ENCODE data around the gene C4BPB. TPM values are rescaled to one million over a fixed set of nuclear protein-coding genes. Genes with fewer than 3 reads are reported as not detected.

C4BPB gene
- polyA plus RNA-seq, 1 experiment = not detected

DNA sequence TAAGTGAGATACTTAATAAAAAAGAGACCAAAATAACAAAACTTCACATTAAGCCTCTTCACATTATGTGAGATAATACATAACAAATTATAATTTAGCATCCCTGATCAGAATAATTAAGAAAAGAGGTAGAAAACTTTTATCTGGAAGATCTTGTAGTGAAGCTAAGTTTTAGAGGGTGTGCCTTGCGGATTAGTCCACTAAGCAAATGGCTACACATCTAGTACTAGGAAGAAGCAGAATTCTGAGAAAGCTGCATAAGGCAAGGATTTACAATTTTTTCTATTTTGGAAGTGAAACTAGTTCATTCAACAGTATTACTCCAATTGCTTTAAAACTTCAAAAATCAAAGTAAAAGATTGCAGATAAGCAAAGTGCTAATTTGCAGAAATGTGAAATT, 41.2 kb upstream of the C4BPB start:
- H3K36me3 ChIP-seq (ENCODE audit: control insufficient read depth, insufficient read depth, low read length) = peaks cover 4% of the 10 kb centered on the region
- no peaks in the 10 kb centered on the region for H3K27me3 ChIP-seq (ENCODE audit: control insufficient read depth, insufficient read depth, low read length)
- no peak for DNase-seq (ENCODE audit: low read depth)
- ChIA-PET CTCF (interaction anchor here (0.9 to 3.1 kb wide), 5 partner anchors 11 to 135 kb away, joined by 3 to 7 read pairs (median 4); no protein-coding TSS in a partner anchor), POLR2A (no interaction called here)
- H3K4me3 ChIP-seq (ENCODE audit: low read depth, low read length) = no peak overlapping the region
- TF ChIP-seq, protein P1, sequence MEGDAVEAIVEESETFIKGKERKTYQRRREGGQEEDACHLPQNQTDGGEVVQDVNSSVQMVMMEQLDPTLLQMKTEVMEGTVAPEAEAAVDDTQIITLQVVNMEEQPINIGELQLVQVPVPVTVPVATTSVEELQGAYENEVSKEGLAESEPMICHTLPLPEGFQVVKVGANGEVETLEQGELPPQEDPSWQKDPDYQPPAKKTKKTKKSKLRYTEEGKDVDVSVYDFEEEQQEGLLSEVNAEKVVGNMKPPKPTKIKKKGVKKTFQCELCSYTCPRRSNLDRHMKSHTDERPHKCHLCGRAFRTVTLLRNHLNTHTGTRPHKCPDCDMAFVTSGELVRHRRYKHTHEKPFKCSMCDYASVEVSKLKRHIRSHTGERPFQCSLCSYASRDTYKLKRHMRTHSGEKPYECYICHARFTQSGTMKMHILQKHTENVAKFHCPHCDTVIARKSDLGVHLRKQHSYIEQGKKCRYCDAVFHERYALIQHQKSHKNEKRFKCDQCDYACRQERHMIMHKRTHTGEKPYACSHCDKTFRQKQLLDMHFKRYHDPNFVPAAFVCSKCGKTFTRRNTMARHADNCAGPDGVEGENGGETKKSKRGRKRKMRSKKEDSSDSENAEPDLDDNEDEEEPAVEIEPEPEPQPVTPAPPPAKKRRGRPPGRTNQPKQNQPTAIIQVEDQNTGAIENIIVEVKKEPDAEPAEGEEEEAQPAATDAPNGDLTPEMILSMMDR (IDR thresholded peaks at IDR 0.05; ENCODE audit: insufficient read depth, low read depth, low read length) = no peak

DNA sequence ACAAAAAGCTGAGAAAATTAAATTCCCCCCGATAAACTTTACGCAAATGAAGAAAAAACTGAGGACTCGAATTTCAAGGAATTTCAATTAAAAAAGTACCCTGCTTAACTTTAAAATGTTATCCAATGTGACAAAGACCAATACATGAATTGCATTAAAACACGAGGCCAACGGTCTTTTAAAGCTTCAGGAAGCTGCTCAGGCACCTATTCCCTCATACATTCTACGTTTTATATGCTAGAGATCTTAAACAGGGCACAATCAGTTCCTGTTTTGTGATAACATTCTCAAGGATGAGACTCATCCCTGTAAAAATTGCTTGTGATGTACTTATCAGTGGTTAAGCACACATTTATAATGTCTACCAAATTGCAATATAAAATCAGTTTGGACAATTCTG, 40.6 kb upstream of the C4BPB start:
- POLR2A ChIA-PET = no interaction called here

DNA sequence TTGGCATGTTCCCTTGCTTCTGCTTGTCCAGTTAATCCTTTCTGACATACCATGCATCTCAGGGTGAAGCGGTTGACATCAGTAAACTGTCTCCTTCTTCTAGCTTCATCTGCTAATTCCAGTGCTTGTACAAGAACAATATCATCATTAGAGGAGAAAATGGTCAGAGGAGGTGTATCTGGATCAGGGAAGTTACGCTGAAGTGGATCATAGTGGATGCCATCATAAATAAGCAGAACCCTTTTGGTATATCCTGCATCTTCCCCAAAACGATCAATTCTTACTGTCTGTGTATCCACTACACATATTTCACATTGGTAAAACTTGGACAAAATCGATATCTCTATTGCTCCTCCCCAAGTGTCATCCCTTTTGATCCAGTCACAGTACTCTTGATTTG, 39.6 kb upstream of the C4BPB start:
- no peak for DNase-seq (ENCODE audit: low read depth)
- POLR2A ChIA-PET = no interaction called here
- no peaks in the 10 kb centered on the region for H3K27me3 ChIP-seq (ENCODE audit: control insufficient read depth, insufficient read depth, low read length)
- peaks cover 4% of the 10 kb centered on the region for H3K36me3 ChIP-seq (ENCODE audit: control insufficient read depth, insufficient read depth, low read length)
- H3K4me3 ChIP-seq (ENCODE audit: low read depth, low read length) = no peak overlapping the region
- CTCF ChIA-PET = interaction anchor here (0.6 to 3.1 kb wide), 11 partner anchors 9 to 112 kb away, joined by 3 to 9 read pairs (median 3); partner anchors contain the start of gene C1orf116
- TF ChIP-seq, protein P1 (IDR thresholded peaks at IDR 0.05; ENCODE audit: insufficient read depth, low read depth, low read length) = no peak

More for the DNA sequence above, 40.6 kb upstream of the C4BPB start:
- no peaks in the 10 kb centered on the region for H3K27me3 ChIP-seq (ENCODE audit: control insufficient read depth, insufficient read depth, low read length)
- H3K36me3 ChIP-seq (ENCODE audit: control insufficient read depth, insufficient read depth, low read length) = peaks cover 4% of the 10 kb centered on the region
- no peak for DNase-seq (ENCODE audit: low read depth)
- no peak overlapping the region for H3K4me3 ChIP-seq (ENCODE audit: low read depth, low read length)
- TF ChIP-seq, protein P1 (IDR thresholded peaks at IDR 0.05; ENCODE audit: insufficient read depth, low read depth, low read length) = no peak
- CTCF ChIA-PET = interaction anchor here (0.9 to 3.1 kb wide), 5 partner anchors 10 to 135 kb away, joined by 3 to 8 read pairs (median 5); no protein-coding TSS in a partner anchor

DNA sequence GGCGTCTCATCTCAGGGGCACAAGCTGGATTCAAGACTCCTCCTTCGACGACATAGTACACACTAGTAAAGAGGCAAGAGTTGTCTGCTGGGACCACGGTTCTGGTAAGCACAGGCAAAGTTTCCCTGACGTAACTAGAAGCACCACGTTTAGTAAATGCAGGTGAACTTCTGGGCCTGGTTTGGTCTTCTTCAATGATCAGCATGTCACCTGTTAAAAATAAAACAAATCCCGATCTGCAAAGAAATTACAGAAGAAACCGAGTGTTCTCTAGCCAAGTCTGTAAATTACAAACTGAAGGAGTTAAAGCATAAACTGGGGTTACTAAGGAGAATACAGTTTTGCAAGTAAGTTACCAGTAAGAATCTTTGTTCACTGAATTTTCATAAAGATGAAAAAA, 39.1 kb upstream of the C4BPB start:
- ChIA-PET CTCF (interaction anchor here (0.8 to 3.1 kb wide), 17 partner anchors 9 to 202 kb away, joined by 3 to 9 read pairs (median 4); partner anchors contain the start of gene C1orf116), POLR2A (no interaction called here)

DNA sequence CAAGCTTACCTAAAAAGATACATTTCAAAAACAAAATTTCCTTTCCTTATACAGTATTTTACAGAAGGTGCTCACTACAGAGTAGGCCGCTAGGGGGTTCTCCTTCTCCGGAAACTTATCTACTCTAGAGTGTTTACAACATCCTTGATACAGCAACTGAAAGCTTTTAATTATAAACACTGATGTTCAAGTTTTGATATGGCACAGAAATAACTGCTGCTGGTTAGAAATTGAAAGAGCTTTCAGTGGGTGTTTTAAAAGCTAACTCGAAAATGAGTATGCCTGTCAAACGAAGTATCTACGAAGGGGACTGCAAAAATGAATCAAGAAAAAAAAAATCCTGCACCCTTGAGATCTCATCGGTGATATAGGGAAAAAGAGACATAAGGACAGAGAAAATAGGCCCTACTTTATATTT, 38.7 kb upstream of the C4BPB start:
- Histone ChIP-seq H3K36me3 (ENCODE audit: control insufficient read depth, insufficient read depth, low read length) (peaks cover 4% of the 10 kb centered on the region), H3K4me3 (ENCODE audit: low read depth, low read length) (peak overlapping the region; percentile 91), H3K27me3 (ENCODE audit: control insufficient read depth, insufficient read depth, low read length) (no peaks in the 10 kb centered on the region)
- TF ChIP-seq, protein P1 (IDR thresholded peaks at IDR 0.05; ENCODE audit: insufficient read depth, low read depth, low read length) = peak; percentile 84
- CTCF ChIA-PET = interaction anchor here (0.8 to 3.1 kb wide), 17 partner anchors 10 to 203 kb away, joined by 3 to 9 read pairs (median 4); partner anchors contain the start of gene C1orf116
- no peak for DNase-seq (ENCODE audit: low read depth)
- POLR2A ChIA-PET = no interaction called here

More for the DNA sequence above, 39.1 kb upstream of the C4BPB start:
- TF ChIP-seq, protein P1 (IDR thresholded peaks at IDR 0.05; ENCODE audit: insufficient read depth, low read depth, low read length) = no peak
- H3K4me3 ChIP-seq (ENCODE audit: low read depth, low read length) = peak overlapping the region; percentile 91
- H3K36me3 ChIP-seq (ENCODE audit: control insufficient read depth, insufficient read depth, low read length) = peaks cover 4% of the 10 kb centered on the region
- DNase-seq (ENCODE audit: low read depth) = no peak
- H3K27me3 ChIP-seq (ENCODE audit: control insufficient read depth, insufficient read depth, low read length) = no peaks in the 10 kb centered on the region
